Stomach (tissue), 4 donors: ENCODE data around the gene ARHGEF5.
"Not testable (repeated sequence)": the region's sequence is repeated elsewhere in the genome, so short reads cannot be mapped to it uniquely, and the experiment has no call there.

ENCODE experiments used
- EP300 ChIP-seq: sonication (generic); formaldehyde crosslinking; IDR thresholded peaks from one replicate; pipeline ENCODE4 v1.6.1; 2017; ENCODE audit warnings: antibody characterized with exemption
- POLR2A ChIP-seq, 4 donors: fragments of 450-650 bp; IDR thresholded peaks; one replicate each; pipeline ENCODE4 v1.6.1; 2016; ENCODE audit warnings: antibody characterized with exemption in 4 of 4, control low read depth in 2 of 4, mild to moderate bottlenecking in 1 of 4, moderate library complexity in 1 of 4
- POLR2AphosphoS5 ChIP-seq, 3 donors: sonication (generic); formaldehyde crosslinking; IDR thresholded peaks; one replicate each; pipeline ENCODE4 v1.6.1; 2016; ENCODE audit warnings: antibody characterized with exemption in 3 of 3
- TF ChIP-seq, protein P1 (sequence below), 7 experiments: fragments of 450-650 bp in 4 of 7; fragments of 200-600 bp in 3 of 7; sonication (generic) in 3 of 7; IDR thresholded peaks; one replicate each; pipeline ENCODE4 v1.5.1; 2016 to 2019; ENCODE audit warnings: antibody characterized with exemption in 7 of 7, control low read depth in 2 of 7, mild to moderate bottlenecking in 1 of 7

DNA sequence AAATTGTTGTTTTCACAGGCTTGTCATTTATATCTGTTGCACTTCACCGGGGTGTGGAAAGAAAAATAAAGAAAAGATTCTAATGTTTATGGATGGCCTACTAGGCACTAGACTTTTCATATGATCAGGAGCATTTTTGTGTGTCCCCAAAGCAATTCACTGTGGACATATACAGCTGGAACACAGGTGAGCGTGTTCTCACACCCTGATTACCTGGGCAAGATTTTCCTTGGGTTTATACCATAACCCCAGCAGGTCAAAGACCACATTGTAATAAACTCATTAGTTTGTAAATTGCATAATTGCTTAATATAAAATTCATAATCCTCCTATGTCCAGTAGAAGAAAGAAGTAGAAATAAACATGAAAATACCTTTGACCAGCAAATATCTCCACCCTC lies 44.0 kb upstream of the ARHGEF5 start:
- TF ChIP-seq POLR2AphosphoS5 (IDR thresholded peaks at IDR 0.05); POLR2A (IDR thresholded peaks at IDR 0.05); EP300: not testable (repeated sequence)
- TF ChIP-seq, protein P1, sequence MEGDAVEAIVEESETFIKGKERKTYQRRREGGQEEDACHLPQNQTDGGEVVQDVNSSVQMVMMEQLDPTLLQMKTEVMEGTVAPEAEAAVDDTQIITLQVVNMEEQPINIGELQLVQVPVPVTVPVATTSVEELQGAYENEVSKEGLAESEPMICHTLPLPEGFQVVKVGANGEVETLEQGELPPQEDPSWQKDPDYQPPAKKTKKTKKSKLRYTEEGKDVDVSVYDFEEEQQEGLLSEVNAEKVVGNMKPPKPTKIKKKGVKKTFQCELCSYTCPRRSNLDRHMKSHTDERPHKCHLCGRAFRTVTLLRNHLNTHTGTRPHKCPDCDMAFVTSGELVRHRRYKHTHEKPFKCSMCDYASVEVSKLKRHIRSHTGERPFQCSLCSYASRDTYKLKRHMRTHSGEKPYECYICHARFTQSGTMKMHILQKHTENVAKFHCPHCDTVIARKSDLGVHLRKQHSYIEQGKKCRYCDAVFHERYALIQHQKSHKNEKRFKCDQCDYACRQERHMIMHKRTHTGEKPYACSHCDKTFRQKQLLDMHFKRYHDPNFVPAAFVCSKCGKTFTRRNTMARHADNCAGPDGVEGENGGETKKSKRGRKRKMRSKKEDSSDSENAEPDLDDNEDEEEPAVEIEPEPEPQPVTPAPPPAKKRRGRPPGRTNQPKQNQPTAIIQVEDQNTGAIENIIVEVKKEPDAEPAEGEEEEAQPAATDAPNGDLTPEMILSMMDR (IDR thresholded peaks at IDR 0.05), result not testable (repeated sequence)
